Sigmoid colon (tissue), 7 donors: ENCODE results near the gene TBC1D19. TPM values are rescaled to one million over a fixed set of nuclear protein-coding genes. Genes with fewer than 3 reads are reported as not detected.

Source experiments
- DNase-seq: peaks from one replicate; pipeline ENCODE4 v3.0.0-alpha.2; 2019
- H3K27ac ChIP-seq, 4 donors: fragments of 200-600 bp; sonication (generic); one replicate each; pipeline ENCODE4 v1.5.1; 2016 to 2019; ENCODE audit warnings: mild to moderate bottlenecking in 1 of 4
- H3K27me3 ChIP-seq, 3 donors: fragments of 200-600 bp; sonication (generic); one replicate each; pipeline ENCODE4 v1.5.1; 2019; ENCODE audit warnings: mild to moderate bottlenecking in 1 of 3
- H3K36me3 ChIP-seq, 4 donors: fragments of 200-600 bp; sonication (generic); one replicate each; pipeline ENCODE4 v1.5.1; 2016 to 2019
- H3K4me1 ChIP-seq, 4 donors: fragments of 200-600 bp; sonication (generic); one replicate each; pipeline ENCODE4 v1.5.1; 2017 to 2019
- H3K4me3 ChIP-seq, 4 donors: fragments of 200-600 bp; sonication (generic); one replicate each; pipeline ENCODE4 v1.5.1; 2017 to 2019; ENCODE audit warnings: mild to moderate bottlenecking in 2 of 4, moderate library complexity in 1 of 4
- H3K9me3 ChIP-seq, 4 donors: fragments of 200-600 bp in 3 of 4; sonication (generic) in 3 of 4; one replicate each; pipeline versions ENCODE4 v1.5.1 to v1.6.1; 2013 to 2019
- EP300 ChIP-seq, 4 donors: sonication (generic); formaldehyde crosslinking; IDR thresholded peaks; one replicate each; pipeline ENCODE4 v1.6.1; 2017; ENCODE audit warnings: antibody characterized with exemption in 4 of 4
- POLR2A ChIP-seq, 2 donors: fragments of 450-650 bp; IDR thresholded peaks; one replicate each; pipeline ENCODE4 v1.6.1; 2016; ENCODE audit warnings: antibody characterized with exemption in 2 of 2, mild to moderate bottlenecking in 2 of 2, moderate library complexity in 2 of 2
- POLR2AphosphoS5 ChIP-seq, 4 donors: sonication (generic); formaldehyde crosslinking; IDR thresholded peaks; one replicate each; pipeline ENCODE4 v1.6.1; 2017; ENCODE audit warnings: antibody characterized with exemption in 4 of 4
- WGBS, 2 donors: extraction: QIAGEN DNeasy Blood & Tissue Kit; methylation state at CpG; one replicate each; pipeline ENCODE4 v1.1.7; 2013; 5-methylcytosine and 5-hydroxymethylcytosine counted together
- intact Hi-C: fragments of 100-400 bp; cut with DNase I; formaldehyde crosslinking; loops from one replicate; pipeline ENCODE4 v1.15.1; 2023
- polyA plus RNA-seq, 3 donors: library from polyadenylated mRNA; stranded (reverse); fragments of 200-250 nt; gene quantifications; one replicate each; pipeline ENCODE4 v1.2.3, GENCODE V29; 2013
- total RNA-seq, 4 donors: library from RNA; depleted of rRNA; stranded (reverse); fragments of >200 nt; gene quantifications; one replicate each; pipeline ENCODE4 v1.1.0, GENCODE V29; 2016
- TF ChIP-seq, protein P1 (sequence below), 4 experiments: fragments of 450-650 bp in 3 of 4; fragments of 200-600 bp in 1 of 4; IDR thresholded peaks; one replicate each; pipeline ENCODE4 v1.5.1; 2016 to 2019; ENCODE audit warnings: antibody characterized with exemption in 4 of 4, mild to moderate bottlenecking in 3 of 4, moderate library complexity in 2 of 4
- donor health status: healthy with polysubstance abuse.
- donor health status: Bipolar disorder and iron deficiency.
- donor health status: healthy.

The TBC1D19 gene
- total and polyA plus RNA-seq, 7 donors: 1.4 to 31.8 (median 21.6) TPM

DNA sequence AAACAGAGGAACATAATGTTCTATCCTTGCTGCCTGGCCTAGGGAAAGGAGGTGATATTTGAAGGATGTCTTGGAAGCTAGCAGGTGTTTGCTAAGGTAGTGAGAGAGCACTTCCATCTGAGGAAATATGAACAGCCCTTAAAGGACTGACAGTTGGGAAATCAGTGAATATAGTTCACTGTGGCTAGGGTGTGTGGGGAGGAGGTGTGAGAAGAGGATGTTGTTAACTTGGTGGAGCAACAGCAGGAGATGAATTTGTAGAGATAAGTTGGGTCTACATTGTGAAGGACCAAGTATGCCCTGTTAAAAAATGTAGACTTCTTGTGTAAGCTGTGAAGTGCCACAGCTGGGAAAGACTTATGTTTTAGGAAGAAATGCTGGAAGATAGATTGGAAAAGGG, 25.5 kb downstream of the TBC1D19 start:
- Histone ChIP-seq H3K27me3 (no peaks in the 10 kb centered on the region), H3K36me3 (no peaks in the 10 kb centered on the region), H3K4me1 (peaks cover 0 to 25% (median 20%) of the 10 kb centered on the region in 4 donors), H3K27ac (no peak overlapping the region), H3K4me3 (no peak overlapping the region), H3K9me3 (no peaks in the 10 kb centered on the region)
- no peak for TF ChIP-seq EP300 (IDR thresholded peaks at IDR 0.05)
- no peak for TF ChIP-seq POLR2A (IDR thresholded peaks at IDR 0.05)
- TF ChIP-seq POLR2AphosphoS5 (IDR thresholded peaks at IDR 0.05): no peak
- TF ChIP-seq, protein P1, sequence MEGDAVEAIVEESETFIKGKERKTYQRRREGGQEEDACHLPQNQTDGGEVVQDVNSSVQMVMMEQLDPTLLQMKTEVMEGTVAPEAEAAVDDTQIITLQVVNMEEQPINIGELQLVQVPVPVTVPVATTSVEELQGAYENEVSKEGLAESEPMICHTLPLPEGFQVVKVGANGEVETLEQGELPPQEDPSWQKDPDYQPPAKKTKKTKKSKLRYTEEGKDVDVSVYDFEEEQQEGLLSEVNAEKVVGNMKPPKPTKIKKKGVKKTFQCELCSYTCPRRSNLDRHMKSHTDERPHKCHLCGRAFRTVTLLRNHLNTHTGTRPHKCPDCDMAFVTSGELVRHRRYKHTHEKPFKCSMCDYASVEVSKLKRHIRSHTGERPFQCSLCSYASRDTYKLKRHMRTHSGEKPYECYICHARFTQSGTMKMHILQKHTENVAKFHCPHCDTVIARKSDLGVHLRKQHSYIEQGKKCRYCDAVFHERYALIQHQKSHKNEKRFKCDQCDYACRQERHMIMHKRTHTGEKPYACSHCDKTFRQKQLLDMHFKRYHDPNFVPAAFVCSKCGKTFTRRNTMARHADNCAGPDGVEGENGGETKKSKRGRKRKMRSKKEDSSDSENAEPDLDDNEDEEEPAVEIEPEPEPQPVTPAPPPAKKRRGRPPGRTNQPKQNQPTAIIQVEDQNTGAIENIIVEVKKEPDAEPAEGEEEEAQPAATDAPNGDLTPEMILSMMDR (IDR thresholded peaks at IDR 0.05): no peak
- intact Hi-C loops: no loop called here
- DNase-seq: no peak

GRCh38 chr4:26609868-26610267, 26.0 kb downstream of the TBC1D19 start:
- Histone ChIP-seq H3K9me3 (no peaks in the 10 kb centered on the region), H3K4me1 (peaks cover 0 to 25% (median 20%) of the 10 kb centered on the region in 4 donors), H3K27ac (no peak overlapping the region), H3K27me3 (no peaks in the 10 kb centered on the region), H3K36me3 (no peaks in the 10 kb centered on the region), H3K4me3 (no peak overlapping the region)
- WGBS, 2 donors: 98 to 99% methylated on average over 2 of the region's 2 CpGs
- TF ChIP-seq, protein P1 (IDR thresholded peaks at IDR 0.05): no peak
- TF ChIP-seq POLR2A (IDR thresholded peaks at IDR 0.05) (no peak), EP300 (IDR thresholded peaks at IDR 0.05) (no peak), POLR2AphosphoS5 (IDR thresholded peaks at IDR 0.05) (no peak)
- DNase-seq: no peak
- intact Hi-C loops: loop anchor here (5.0 kb wide), 1 partner anchor 33 kb away; no protein-coding TSS in a partner anchor

- H3K4me1 ChIP-seq: peaks cover 0 to 25% (median 20%) of the 10 kb centered on the region in 4 donors
- no peaks in the 10 kb centered on the region for H3K9me3 ChIP-seq
- H3K4me3 ChIP-seq: no peak overlapping the region
- no peaks in the 10 kb centered on the region for H3K27me3 ChIP-seq
- H3K27ac ChIP-seq: no peak overlapping the region
- TF ChIP-seq EP300 (IDR thresholded peaks at IDR 0.05) (no peak), POLR2AphosphoS5 (IDR thresholded peaks at IDR 0.05) (no peak), POLR2A (IDR thresholded peaks at IDR 0.05) (no peak)
- TF ChIP-seq, protein P1 (IDR thresholded peaks at IDR 0.05): no peak
- intact Hi-C loops: loop anchor here (5.0 kb wide), 1 partner anchor 34 kb away; no protein-coding TSS in a partner anchor
- H3K36me3 ChIP-seq: no peaks in the 10 kb centered on the region
- no peak for DNase-seq
Measured at GRCh38 chr4:26611372-26611771, 27.5 kb downstream of the TBC1D19 start.

DNA sequence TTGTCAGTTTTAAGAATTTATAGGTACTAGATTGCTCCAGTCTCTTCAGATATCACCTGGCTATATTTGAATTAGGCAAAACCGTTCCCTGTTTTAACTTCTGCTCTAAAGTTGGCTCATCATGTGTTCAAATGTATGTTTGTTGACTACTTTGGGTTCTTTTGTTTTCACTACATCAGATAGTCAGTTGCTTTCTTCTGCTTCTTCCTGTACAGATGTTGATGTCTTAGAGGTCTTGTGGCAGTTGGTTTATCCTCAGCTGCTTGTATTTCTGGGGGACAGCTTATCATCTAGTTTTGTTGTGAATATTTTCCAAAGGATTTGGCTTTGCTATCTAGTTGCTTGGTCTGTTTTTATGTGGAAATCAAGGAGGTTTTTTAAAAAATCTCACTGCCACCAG, 28.0 kb downstream of the TBC1D19 start:
- no peak for DNase-seq
- Histone ChIP-seq H3K27me3 (no peaks in the 10 kb centered on the region), H3K27ac (no peak overlapping the region), H3K36me3 (no peaks in the 10 kb centered on the region), H3K4me3 (no peak overlapping the region), H3K4me1 (peaks cover 0 to 23% (median 18%) of the 10 kb centered on the region in 4 donors), H3K9me3 (no peaks in the 10 kb centered on the region)
- WGBS, 2 donors: 13 to 34% methylated on average over 1 of the region's 1 CpG
- TF ChIP-seq EP300 (IDR thresholded peaks at IDR 0.05) (no peak), POLR2A (IDR thresholded peaks at IDR 0.05) (no peak), POLR2AphosphoS5 (IDR thresholded peaks at IDR 0.05) (no peak)
- TF ChIP-seq, protein P1 (IDR thresholded peaks at IDR 0.05): no peak
- intact Hi-C loops: loop anchor here (5.0 kb wide), 1 partner anchor 35 kb away; no protein-coding TSS in a partner anchor

DNA sequence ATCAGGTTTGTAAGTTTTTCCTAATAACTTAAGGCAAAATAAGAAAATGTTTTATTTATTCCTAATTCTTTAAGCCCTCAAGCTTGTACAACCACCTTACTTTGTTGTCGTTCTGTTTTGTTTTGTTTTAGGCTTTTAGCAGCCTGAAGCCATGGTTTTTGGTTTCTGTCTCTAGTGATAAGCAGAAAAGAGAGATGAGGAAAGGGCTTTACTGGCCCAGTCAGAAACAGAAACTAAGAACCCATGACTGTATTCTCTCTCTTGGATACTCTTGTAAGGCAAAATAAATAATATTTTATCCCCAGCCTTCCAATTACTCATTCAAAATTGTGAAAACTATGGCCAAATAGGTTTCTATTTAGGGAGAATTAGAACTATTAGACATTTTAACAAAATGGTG, 29.4 kb downstream of the TBC1D19 start:
- Histone ChIP-seq H3K36me3 (no peaks in the 10 kb centered on the region), H3K9me3 (no peaks in the 10 kb centered on the region)

More for the DNA sequence above, 29.4 kb downstream of the TBC1D19 start:
- DNase-seq: no peak
- intact Hi-C loops: loop anchor here (5.0 kb wide), 1 partner anchor 36 kb away; no protein-coding TSS in a partner anchor
- no peak overlapping the region for H3K27ac ChIP-seq
- H3K27me3 ChIP-seq: no peaks in the 10 kb centered on the region
- TF ChIP-seq EP300 (IDR thresholded peaks at IDR 0.05) (no peak), POLR2AphosphoS5 (IDR thresholded peaks at IDR 0.05) (no peak), POLR2A (IDR thresholded peaks at IDR 0.05) (no peak)
- TF ChIP-seq, protein P1 (IDR thresholded peaks at IDR 0.05): no peak
- no peak overlapping the region for H3K4me3 ChIP-seq
- H3K4me1 ChIP-seq: peaks cover 0 to 10% (median 7%) of the 10 kb centered on the region in 4 donors
- WGBS, 2 donors: 60 to 84% methylated on average over 1 of the region's 1 CpG
